Measurements from ENCODE around the gene WFDC9. TPM values are rescaled to one million over a fixed set of nuclear protein-coding genes. Genes with fewer than 3 reads are reported as not detected.
"Not testable (repeated sequence)": the region's sequence is repeated elsewhere in the genome, so short reads cannot be mapped to it uniquely, and the experiment has no call there.

Gene WFDC9
- total RNA-seq, 1 experiment from 2014 or later = not detected

- DNase-seq = peak; percentile 66 to 84
- no peak overlapping the region for H3K4me3 ChIP-seq (ENCODE audit: low read depth, low read length)
- 0 out of 2 replicates have a peak, but pooled peaks cover 3% of the 10 kb centered on the region for H3K27me3 ChIP-seq (replicated peaks; ENCODE audit: control insufficient read depth, insufficient read depth, low read length)
- ChIA-PET POLR2A (no interaction called here), CTCF (interaction anchor here (3.8 kb wide), 1 partner anchor 179 kb away, joined by 38 read pairs; no protein-coding TSS in a partner anchor)
- peaks cover 7% of the 10 kb centered on the region for H3K27me3 Mint-ChIP-seq (ENCODE audit: insufficient read depth, unreplicated experiment)
- peaks cover 6% of the 10 kb centered on the region for H3K4me1 Mint-ChIP-seq (ENCODE audit: low read depth, unreplicated experiment)
- H3K27ac Mint-ChIP-seq (ENCODE audit: unreplicated experiment) = no peak overlapping the region
- TF ChIP-seq, protein P1, sequence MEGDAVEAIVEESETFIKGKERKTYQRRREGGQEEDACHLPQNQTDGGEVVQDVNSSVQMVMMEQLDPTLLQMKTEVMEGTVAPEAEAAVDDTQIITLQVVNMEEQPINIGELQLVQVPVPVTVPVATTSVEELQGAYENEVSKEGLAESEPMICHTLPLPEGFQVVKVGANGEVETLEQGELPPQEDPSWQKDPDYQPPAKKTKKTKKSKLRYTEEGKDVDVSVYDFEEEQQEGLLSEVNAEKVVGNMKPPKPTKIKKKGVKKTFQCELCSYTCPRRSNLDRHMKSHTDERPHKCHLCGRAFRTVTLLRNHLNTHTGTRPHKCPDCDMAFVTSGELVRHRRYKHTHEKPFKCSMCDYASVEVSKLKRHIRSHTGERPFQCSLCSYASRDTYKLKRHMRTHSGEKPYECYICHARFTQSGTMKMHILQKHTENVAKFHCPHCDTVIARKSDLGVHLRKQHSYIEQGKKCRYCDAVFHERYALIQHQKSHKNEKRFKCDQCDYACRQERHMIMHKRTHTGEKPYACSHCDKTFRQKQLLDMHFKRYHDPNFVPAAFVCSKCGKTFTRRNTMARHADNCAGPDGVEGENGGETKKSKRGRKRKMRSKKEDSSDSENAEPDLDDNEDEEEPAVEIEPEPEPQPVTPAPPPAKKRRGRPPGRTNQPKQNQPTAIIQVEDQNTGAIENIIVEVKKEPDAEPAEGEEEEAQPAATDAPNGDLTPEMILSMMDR (IDR thresholded peaks at IDR 0.05; ENCODE audit: insufficient read depth in 1 of 2, low read depth in 1 of 2, low read length in 1 of 2, severe bottlenecking in 1 of 2, unreplicated experiment in 1 of 2) = peak; percentile 98 to 99
- BruUV-seq (replicated peaks) = no TSS peak
- no peaks in the 10 kb centered on the region for H3K4me1 ChIP-seq
- H3K9me3 ChIP-seq = peaks cover 7% of the 10 kb centered on the region
- no peak overlapping the region for H3K4me3 Mint-ChIP-seq (ENCODE audit: unreplicated experiment)
- intact Hi-C loops (cut with micrococcal nuclease; ENCODE audit: unreplicated experiment) = loop anchor here (1.0 to 5.0 kb wide), 5 partner anchors 28 to 179 kb away; partner anchors contain the start of gene WFDC10A
- H3K9me3 Mint-ChIP-seq (ENCODE audit: unreplicated experiment) = peaks cover 10% of the 10 kb centered on the region
- H3K36me3 ChIP-seq (ENCODE audit: control insufficient read depth, insufficient read depth, low read length) = no peaks in the 10 kb centered on the region
- no peaks in the 10 kb centered on the region for H3K36me3 Mint-ChIP-seq (ENCODE audit: insufficient read depth, unreplicated experiment)
Measured at GRCh38 chr20:45592574-45593189, 38.4 kb downstream of the WFDC9 start.

GRCh38 chr20:45589725-45590124 is 41.4 kb downstream of the WFDC9 start:
- TF ChIP-seq, protein P1 (IDR thresholded peaks at IDR 0.05; ENCODE audit: insufficient read depth in 1 of 2, low read depth in 1 of 2, low read length in 1 of 2, severe bottlenecking in 1 of 2, unreplicated experiment in 1 of 2) = no peak
- H3K27me3 Mint-ChIP-seq (ENCODE audit: insufficient read depth, unreplicated experiment) = peaks cover 4% of the 10 kb centered on the region
- BruUV-seq (replicated peaks) = no TSS peak
- ChIA-PET POLR2A (no interaction called here), CTCF (interaction anchor here (0.7 to 1.6 kb wide), 4 partner anchors 40 to 230 kb away, joined by 3 to 14 read pairs (median 4); partner anchors contain the start of gene WFDC10A)
- no peak for DNase-seq
- H3K36me3 Mint-ChIP-seq (ENCODE audit: insufficient read depth, unreplicated experiment) = no peaks in the 10 kb centered on the region
- intact Hi-C loops (cut with micrococcal nuclease; ENCODE audit: unreplicated experiment) = loop anchor here (5.0 kb wide), 1 partner anchor 98 kb away; no protein-coding TSS in a partner anchor
- Histone ChIP-seq H3K9me3 (peaks cover 7% of the 10 kb centered on the region), H3K4me3 (ENCODE audit: low read depth, low read length) (no peak overlapping the region), H3K36me3 (ENCODE audit: control insufficient read depth, insufficient read depth, low read length) (no peaks in the 10 kb centered on the region), H3K27me3 (replicated peaks; ENCODE audit: control insufficient read depth, insufficient read depth, low read length) (no peaks in the 10 kb centered on the region), H3K4me1 (peaks cover 7% of the 10 kb centered on the region)
- H3K4me1 Mint-ChIP-seq (ENCODE audit: low read depth, unreplicated experiment) = peaks cover 6% of the 10 kb centered on the region
- H3K27ac Mint-ChIP-seq (ENCODE audit: unreplicated experiment) = no peak overlapping the region
- peaks cover 10% of the 10 kb centered on the region for H3K9me3 Mint-ChIP-seq (ENCODE audit: unreplicated experiment)
- no peak overlapping the region for H3K4me3 Mint-ChIP-seq (ENCODE audit: unreplicated experiment)

- no peak overlapping the region for H3K4me3 ChIP-seq (ENCODE audit: low read depth, low read length)
- H3K9me3 Mint-ChIP-seq (ENCODE audit: unreplicated experiment) = peaks cover 7% of the 10 kb centered on the region
- no peaks in the 10 kb centered on the region for H3K27me3 ChIP-seq (replicated peaks; ENCODE audit: control insufficient read depth, insufficient read depth, low read length)
- CTCF ChIA-PET = interaction anchor here (0.7 to 1.6 kb wide), 4 partner anchors 41 to 229 kb away, joined by 3 to 14 read pairs (median 4); partner anchors contain the start of gene WFDC10A
- no peaks in the 10 kb centered on the region for H3K36me3 Mint-ChIP-seq (ENCODE audit: insufficient read depth, unreplicated experiment)
- no peak for DNase-seq
- intact Hi-C loops (cut with micrococcal nuclease; ENCODE audit: unreplicated experiment) = no loop called here
- POLR2A ChIA-PET = no interaction called here
- no peak overlapping the region for H3K27ac Mint-ChIP-seq (ENCODE audit: unreplicated experiment)
- peaks cover 7% of the 10 kb centered on the region for H3K4me1 ChIP-seq
- BruUV-seq (replicated peaks) = no TSS peak
- TF ChIP-seq, protein P1 (IDR thresholded peaks at IDR 0.05; ENCODE audit: insufficient read depth in 1 of 2, low read depth in 1 of 2, low read length in 1 of 2, severe bottlenecking in 1 of 2, unreplicated experiment in 1 of 2) = no peak
- H3K4me3 Mint-ChIP-seq (ENCODE audit: unreplicated experiment) = no peak overlapping the region
- peaks cover 6% of the 10 kb centered on the region for H3K4me1 Mint-ChIP-seq (ENCODE audit: low read depth, unreplicated experiment)
- no peaks in the 10 kb centered on the region for H3K27me3 Mint-ChIP-seq (ENCODE audit: insufficient read depth, unreplicated experiment)
- peaks cover 7% of the 10 kb centered on the region for H3K9me3 ChIP-seq
- no peaks in the 10 kb centered on the region for H3K36me3 ChIP-seq (ENCODE audit: control insufficient read depth, insufficient read depth, low read length)
Measured at GRCh38 chr20:45588800-45589199, 42.3 kb downstream of the WFDC9 start.

GRCh38 chr20:45585986-45586385 is 45.1 kb downstream of the WFDC9 start:
- BruUV-seq (replicated peaks); intact Hi-C loops (cut with micrococcal nuclease; ENCODE audit: unreplicated experiment); H3K36me3 Mint-ChIP-seq (ENCODE audit: insufficient read depth, unreplicated experiment); H3K36me3 ChIP-seq (ENCODE audit: control insufficient read depth, insufficient read depth, low read length); H3K27me3 Mint-ChIP-seq (ENCODE audit: insufficient read depth, unreplicated experiment); H3K4me1 ChIP-seq; H3K4me3 Mint-ChIP-seq (ENCODE audit: unreplicated experiment); H3K27ac Mint-ChIP-seq (ENCODE audit: unreplicated experiment); DNase-seq; H3K4me1 Mint-ChIP-seq (ENCODE audit: low read depth, unreplicated experiment); H3K4me3 ChIP-seq (ENCODE audit: low read depth, low read length); H3K27me3 ChIP-seq (replicated peaks; ENCODE audit: control insufficient read depth, insufficient read depth, low read length); H3K9me3 Mint-ChIP-seq (ENCODE audit: unreplicated experiment); H3K9me3 ChIP-seq: not testable (repeated sequence)
- CTCF ChIA-PET = interaction anchor here (3.8 kb wide), 1 partner anchor 185 kb away, joined by 16 read pairs; no protein-coding TSS in a partner anchor
- POLR2A ChIA-PET = interaction anchor here (0.6 kb wide), 1 partner anchor 163 kb away, joined by 3 read pairs; no protein-coding TSS in a partner anchor

DNA sequence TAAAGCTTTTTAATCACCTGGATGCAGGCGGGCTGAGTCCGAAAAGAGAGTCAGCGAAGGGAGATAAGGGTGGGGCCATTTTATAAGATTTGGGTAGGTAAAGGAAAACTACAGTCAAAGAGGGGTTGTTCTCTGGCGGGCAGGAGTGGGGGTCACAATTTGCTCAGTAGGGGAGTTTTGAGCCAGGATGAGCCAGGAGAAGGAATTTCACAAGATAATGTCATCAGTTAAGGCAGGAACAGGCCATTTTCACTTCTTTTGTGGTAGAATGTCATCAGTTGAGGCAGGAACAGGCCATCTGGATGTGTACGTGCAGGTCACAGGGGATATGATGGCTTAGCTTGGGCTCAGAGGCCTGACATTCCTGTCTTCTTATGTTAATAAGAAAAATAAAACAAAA is 46.8 kb downstream of the WFDC9 start:
- POLR2A ChIA-PET; H3K27ac Mint-ChIP-seq (ENCODE audit: unreplicated experiment); H3K36me3 ChIP-seq (ENCODE audit: control insufficient read depth, insufficient read depth, low read length); H3K9me3 ChIP-seq; H3K36me3 Mint-ChIP-seq (ENCODE audit: insufficient read depth, unreplicated experiment); H3K27me3 ChIP-seq (replicated peaks; ENCODE audit: control insufficient read depth, insufficient read depth, low read length); H3K9me3 Mint-ChIP-seq (ENCODE audit: unreplicated experiment); intact Hi-C loops (cut with micrococcal nuclease; ENCODE audit: unreplicated experiment); DNase-seq; BruUV-seq (replicated peaks); H3K4me1 Mint-ChIP-seq (ENCODE audit: low read depth, unreplicated experiment); H3K27me3 Mint-ChIP-seq (ENCODE audit: insufficient read depth, unreplicated experiment); H3K4me1 ChIP-seq; H3K4me3 Mint-ChIP-seq (ENCODE audit: unreplicated experiment); H3K4me3 ChIP-seq (ENCODE audit: low read depth, low read length): not testable (repeated sequence)
- CTCF ChIA-PET = interaction anchor here (0.6 kb wide), 1 partner anchor 215 kb away, joined by 4 read pairs; no protein-coding TSS in a partner anchor
